ENCODE measurements around the gene ADM2. TPM values are rescaled to one million over a fixed set of nuclear protein-coding genes. Genes with fewer than 3 reads are reported as not detected.

Gene ADM2
- total RNA-seq, 1 experiment from 2014 or later: 11.9 TPM

GRCh38 chr22:50474710-50475651, 6.4 kb upstream of the ADM2 start, which contains the start of gene SBF1:
TSS of gene SBF1 (minus strand) at chr22:50475035. CDS start at chr22:50474840, 195 bp downstream.
- Histone ChIP-seq H4K20me1 (ENCODE audit: control insufficient read depth, insufficient read depth, insufficient read length) (peaks cover 4% of the 10 kb centered on the region), H3K27me3 (ENCODE audit: insufficient read depth, low read length) (peaks cover 4% of the 10 kb centered on the region; the same call in 1 of the 2 replicates), H2BK120ac (ENCODE audit: low read depth, low read length, poor library complexity, severe bottlenecking) (no peak within 1 kb of the TSS), H3K79me1 (ENCODE audit: insufficient read depth, low read depth, low read length, poor library complexity, severe bottlenecking) (peaks cover 14% of the 10 kb centered on the region), H4K91ac (ENCODE audit: insufficient read length, low read depth, low read length) (no peak within 1 kb of the TSS), H2AFZ (ENCODE audit: low read length) (no peak within 1 kb of the TSS), H3K56ac (ENCODE audit: insufficient read length, low read depth, low read length) (no peak within 1 kb of the TSS), H3K14ac (ENCODE audit: insufficient read depth, low read length) (peak within 1 kb of the TSS; percentile 58), H3K4me1 (ENCODE audit: insufficient read depth, low read length) (no peaks in the 10 kb centered on the region; the same call in 1 of the 2 replicates), H3K9me3 (ENCODE audit: control insufficient read depth, low read depth, low read length) (no peaks in the 10 kb centered on the region), H2BK12ac (ENCODE audit: insufficient read length, low read depth, low read length) (no peak within 1 kb of the TSS), H4K5ac (ENCODE audit: insufficient read length, low read depth, low read length) (no peak within 1 kb of the TSS), H3K18ac (ENCODE audit: insufficient read length, low read depth, low read length) (peak within 1 kb of the TSS; percentile 39), H3K4ac (ENCODE audit: low read depth, low read length) (no peak within 1 kb of the TSS), H2BK15ac (ENCODE audit: low read depth, low read length) (no peak within 1 kb of the TSS), H3K4me2 (ENCODE audit: insufficient read depth, insufficient read length, low read length) (peak within 1 kb of the TSS; percentile 68), H3K9ac (ENCODE audit: extremely low read depth, insufficient read length, low read length) (peak within 1 kb of the TSS; percentile 42), H3K79me2 (ENCODE audit: insufficient read depth, low read length) (peaks cover 16% of the 10 kb centered on the region; the same call in 1 of the 2 replicates), H2BK20ac (ENCODE audit: low read depth, low read length, poor library complexity, severe bottlenecking) (no peak within 1 kb of the TSS), H3T11ph (ENCODE audit: low read length) (no peak within 1 kb of the TSS), H3K23me2 (ENCODE audit: insufficient read length, low read depth, low read length, poor library complexity, severe bottlenecking) (peaks cover 13% of the 10 kb centered on the region), H2BK5ac (ENCODE audit: insufficient read length, low read length) (no peak within 1 kb of the TSS), H3K23ac (ENCODE audit: insufficient read length, low read depth, low read length) (no peak within 1 kb of the TSS), H4K8ac (replicated peaks; ENCODE audit: insufficient read length, low read depth, low read length) (no peak within 1 kb of the TSS), H3K27ac (ENCODE audit: insufficient read length, low read depth, low read length) (no peak within 1 kb of the TSS), H2AK5ac (ENCODE audit: insufficient read length, low read length) (no peak within 1 kb of the TSS)
- Mint-ChIP-seq H3K27ac (peak within 1 kb of the TSS in 1 of 3 experiments; percentile 61; a peak in 2 of 7 replicates), H3K27me3 (ENCODE audit: low read depth) (peaks cover 27% of the 10 kb centered on the region), H3K9me3 (no peaks in the 10 kb centered on the region), H3K4me3 (peak within 1 kb of the TSS; percentile 81 to 91), H3K4me1 (peaks cover 33 to 39% of the 10 kb centered on the region in 2 experiments), H3K36me3 (ENCODE audit: insufficient read depth in 1 of 3, low read depth in 3 of 3) (peaks cover 0 to 7% (median 0%) of the 10 kb centered on the region in 3 experiments; a peak in 4 of 7 replicates)
- no CpG with 5 or more reads among the region's 97 CpGs for WGBS (ENCODE audit: extremely low coverage, insufficient read length, low lambda C conversion rate)
- no peak for TF ChIP-seq CTCF (conservative IDR thresholded peaks at IDR 0.05)
- peak; percentile 91 for DNase-seq
